ENCODE results near the gene ZC2HC1C.

The ZC2HC1C gene

GRCh38 chr14:75077794-75078193, 8.4 kb downstream of the ZC2HC1C start:
- CTCF ChIA-PET = interaction anchor here (1.0 to 1.2 kb wide), 2 partner anchors 11 to 133 kb away, joined by 4 to 6 read pairs; no protein-coding TSS in a partner anchor
- POLR2A ChIA-PET = interaction anchor here (1.0 to 2.5 kb wide), 2 partner anchors 9 to 14 kb away, joined by 4 to 15 read pairs; partner anchors contain the start of genes ACYP1 and ZC2HC1C
- TF ChIP-seq CTBP1 (IDR thresholded peaks at IDR 0.05; ENCODE audit: borderline replicate concordance) = no peak
- TF ChIP-seq ELF4 (IDR thresholded peaks at IDR 0.05) = no peak
- TF ChIP-seq ARNT (IDR thresholded peaks at IDR 0.05) = no peak
- TF ChIP-seq, protein P1, sequence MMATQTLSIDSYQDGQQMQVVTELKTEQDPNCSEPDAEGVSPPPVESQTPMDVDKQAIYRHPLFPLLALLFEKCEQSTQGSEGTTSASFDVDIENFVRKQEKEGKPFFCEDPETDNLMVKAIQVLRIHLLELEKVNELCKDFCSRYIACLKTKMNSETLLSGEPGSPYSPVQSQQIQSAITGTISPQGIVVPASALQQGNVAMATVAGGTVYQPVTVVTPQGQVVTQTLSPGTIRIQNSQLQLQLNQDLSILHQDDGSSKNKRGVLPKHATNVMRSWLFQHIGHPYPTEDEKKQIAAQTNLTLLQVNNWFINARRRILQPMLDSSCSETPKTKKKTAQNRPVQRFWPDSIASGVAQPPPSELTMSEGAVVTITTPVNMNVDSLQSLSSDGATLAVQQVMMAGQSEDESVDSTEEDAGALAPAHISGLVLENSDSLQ (IDR thresholded peaks at IDR 0.05) = no peak
- no peak for TF ChIP-seq HDGF (IDR thresholded peaks at IDR 0.05; ENCODE audit: borderline replicate concordance)
- TF ChIP-seq NFRKB (IDR thresholded peaks at IDR 0.05) = no peak
- TF ChIP-seq FOXM1 (IDR thresholded peaks at IDR 0.05; ENCODE audit: borderline replicate concordance) = no peak
- DNase-seq (ENCODE audit: extremely low spot score) = no peak

DNA sequence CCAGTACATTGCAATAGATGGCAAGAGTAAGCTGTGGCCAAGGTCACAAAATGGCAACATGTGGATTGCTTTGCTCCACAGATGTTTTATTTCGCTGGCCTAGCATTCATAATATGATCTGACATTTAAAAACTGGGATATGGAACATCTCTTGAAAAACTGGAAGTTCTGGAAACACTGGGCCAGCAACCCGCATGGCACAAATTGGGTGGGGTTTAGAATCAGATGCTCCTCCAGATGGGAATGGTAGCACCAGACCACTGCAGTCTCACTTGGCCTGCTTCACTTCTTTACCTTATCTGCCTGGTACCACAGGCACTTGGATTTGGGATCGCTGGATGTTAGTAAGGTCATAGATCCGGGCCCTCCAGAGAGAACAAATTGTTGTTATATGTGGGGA, 10.1 kb downstream of the ZC2HC1C start:
- CTCF ChIA-PET = no interaction called here
- POLR2A ChIA-PET = interaction anchor here (2.1 to 2.5 kb wide), 2 partner anchors 11 to 16 kb away, joined by 5 to 15 read pairs; partner anchors contain the start of genes ACYP1 and ZC2HC1C
- TF ChIP-seq ELF4 (IDR thresholded peaks at IDR 0.05) (no peak), TARDBP (IDR thresholded peaks at IDR 0.05) (no peak), FOXA1 (IDR thresholded peaks at IDR 0.05) (no peak), BHLHE40 (IDR thresholded peaks at IDR 0.05; ENCODE audit: borderline replicate concordance) (no peak), FOXM1 (IDR thresholded peaks at IDR 0.05; ENCODE audit: borderline replicate concordance) (no peak), ARNT (IDR thresholded peaks at IDR 0.05) (no peak), HDGF (IDR thresholded peaks at IDR 0.05; ENCODE audit: borderline replicate concordance) (no peak), SUZ12 (IDR thresholded peaks at IDR 0.05) (no peak), NFRKB (IDR thresholded peaks at IDR 0.05) (no peak), L3MBTL2 (conservative IDR thresholded peaks at IDR 0.05) (no peak), ZNF384 (IDR thresholded peaks at IDR 0.05) (no peak), SP1 (IDR thresholded peaks at IDR 0.05) (no peak), LEF1 (IDR thresholded peaks at IDR 0.05; ENCODE audit: borderline replicate concordance) (no peak), FOXK2 (IDR thresholded peaks at IDR 0.05) (no peak)
- DNase-seq (ENCODE audit: extremely low spot score) = no peak

DNA sequence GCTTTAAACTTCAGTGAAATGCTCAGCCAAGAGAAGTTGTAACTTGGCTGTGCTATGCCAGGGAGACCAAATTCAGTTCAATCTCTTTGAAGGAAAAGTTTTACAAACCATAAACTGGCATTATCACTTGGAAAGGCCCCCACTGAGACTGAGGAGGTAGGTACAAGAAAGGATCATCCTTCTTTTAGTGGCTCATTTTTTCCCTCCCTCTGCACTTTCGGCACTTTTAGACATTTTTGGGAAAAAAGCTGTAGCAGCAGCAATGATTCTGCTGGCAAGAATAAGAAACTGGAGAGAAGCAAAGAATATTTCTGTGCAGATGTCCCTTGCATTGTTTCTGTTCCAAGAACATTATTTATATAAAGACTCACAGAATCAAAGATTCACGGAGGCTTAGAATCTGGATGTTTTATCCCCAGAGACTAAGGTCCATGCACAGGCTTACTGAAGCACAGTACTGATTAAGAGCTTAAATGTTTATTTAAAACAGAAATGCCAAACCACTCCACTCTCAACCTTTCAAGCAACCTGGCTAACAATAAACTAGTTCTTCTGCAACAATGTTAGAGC, 12.3 kb downstream of the ZC2HC1C start:
- DNase-seq (ENCODE audit: extremely low spot score) = no peak
- TF ChIP-seq, protein P1 (IDR thresholded peaks at IDR 0.05) = no peak
- no peak for TF ChIP-seq HDGF (IDR thresholded peaks at IDR 0.05; ENCODE audit: borderline replicate concordance)
- no peak for TF ChIP-seq CTBP1 (IDR thresholded peaks at IDR 0.05; ENCODE audit: borderline replicate concordance)
- no peak for TF ChIP-seq ARNT (IDR thresholded peaks at IDR 0.05)
- TF ChIP-seq FOXA1 (IDR thresholded peaks at IDR 0.05) = no peak
- TF ChIP-seq FOXM1 (IDR thresholded peaks at IDR 0.05; ENCODE audit: borderline replicate concordance) = no peak
- no peak for TF ChIP-seq LEF1 (IDR thresholded peaks at IDR 0.05; ENCODE audit: borderline replicate concordance)
- TF ChIP-seq TARDBP (IDR thresholded peaks at IDR 0.05) = no peak
- TF ChIP-seq SUZ12 (IDR thresholded peaks at IDR 0.05) = no peak
- TF ChIP-seq FOXK2 (IDR thresholded peaks at IDR 0.05) = no peak
- TF ChIP-seq L3MBTL2 (conservative IDR thresholded peaks at IDR 0.05) = no peak
- no peak for TF ChIP-seq NFRKB (IDR thresholded peaks at IDR 0.05)
- no peak for TF ChIP-seq ZNF384 (IDR thresholded peaks at IDR 0.05)
- no peak for TF ChIP-seq ELF4 (IDR thresholded peaks at IDR 0.05)
- TF ChIP-seq BHLHE40 (IDR thresholded peaks at IDR 0.05; ENCODE audit: borderline replicate concordance) = no peak
- TF ChIP-seq SP1 (IDR thresholded peaks at IDR 0.05) = no peak
- ChIA-PET CTCF (interaction anchor here (0.6 kb wide), 1 partner anchor 67 kb away, joined by 3 read pairs; no protein-coding TSS in a partner anchor), POLR2A (no interaction called here)

GRCh38 chr14:75083271-75083670, 13.8 kb downstream of the ZC2HC1C start:
- ChIA-PET POLR2A (interaction anchor here (1.7 kb wide), 1 partner anchor 14 kb away, joined by 7 read pairs; the partner anchor contains the start of gene ZC2HC1C), CTCF (interaction anchor here (0.6 to 0.9 kb wide), 2 partner anchors 46 to 137 kb away, joined by 3 read pairs; no protein-coding TSS in a partner anchor)
- DNase-seq (ENCODE audit: extremely low spot score) = no peak
- TF ChIP-seq TARDBP (IDR thresholded peaks at IDR 0.05) (no peak), BHLHE40 (IDR thresholded peaks at IDR 0.05; ENCODE audit: borderline replicate concordance) (no peak), FOXA1 (IDR thresholded peaks at IDR 0.05) (no peak), LEF1 (IDR thresholded peaks at IDR 0.05; ENCODE audit: borderline replicate concordance) (no peak)
- TF ChIP-seq, protein P1 (IDR thresholded peaks at IDR 0.05) = no peak

DNA sequence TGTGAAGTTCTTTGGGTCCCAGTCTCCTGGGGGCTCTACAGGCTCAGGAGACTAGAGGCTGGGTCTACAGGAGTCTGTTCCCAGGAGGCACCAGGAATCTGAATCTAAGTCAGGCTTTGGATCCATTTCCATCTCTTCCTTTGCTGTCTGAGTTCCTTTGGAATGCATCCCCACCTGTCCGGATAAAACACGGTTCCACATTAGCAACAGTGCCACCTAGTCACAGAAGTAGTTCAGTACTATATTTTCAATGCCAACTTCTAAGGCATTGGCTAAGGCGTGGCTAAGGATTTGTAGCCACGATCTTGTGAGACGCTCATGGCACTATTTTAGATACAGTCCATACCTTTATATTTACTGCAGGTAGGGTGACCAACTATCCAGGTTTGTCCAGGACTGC, 15.1 kb downstream of the ZC2HC1C start:
- TF ChIP-seq L3MBTL2 (conservative IDR thresholded peaks at IDR 0.05) (no peak), LEF1 (IDR thresholded peaks at IDR 0.05; ENCODE audit: borderline replicate concordance) (no peak), FOXK2 (IDR thresholded peaks at IDR 0.05) (no peak), CTBP1 (IDR thresholded peaks at IDR 0.05; ENCODE audit: borderline replicate concordance) (no peak), SP1 (IDR thresholded peaks at IDR 0.05) (no peak), ELF4 (IDR thresholded peaks at IDR 0.05) (no peak), TARDBP (IDR thresholded peaks at IDR 0.05) (no peak), NFRKB (IDR thresholded peaks at IDR 0.05) (no peak), FOXM1 (IDR thresholded peaks at IDR 0.05; ENCODE audit: borderline replicate concordance) (no peak), ZNF384 (IDR thresholded peaks at IDR 0.05) (no peak), SUZ12 (IDR thresholded peaks at IDR 0.05) (no peak), FOXA1 (IDR thresholded peaks at IDR 0.05) (no peak), HDGF (IDR thresholded peaks at IDR 0.05; ENCODE audit: borderline replicate concordance) (no peak), ARNT (IDR thresholded peaks at IDR 0.05) (no peak), BHLHE40 (IDR thresholded peaks at IDR 0.05; ENCODE audit: borderline replicate concordance) (no peak)
- TF ChIP-seq, protein P1 (IDR thresholded peaks at IDR 0.05) = no peak
- ChIA-PET POLR2A (no interaction called here), CTCF (no interaction called here)
- DNase-seq (ENCODE audit: extremely low spot score) = no peak

Data from HEK293T (cell line).